Stimulated activated CD4-positive, alpha-beta T cell treated with anti-CD3 and anti-CD28 coated beads, Interleukin-1b, Interleukin-23, amount 100 ng/mL, for 48 hours (primary cell): Measurements from ENCODE around the gene COL4A2.
"Not testable (repeated sequence)": the region's sequence is repeated elsewhere in the genome, so short reads cannot be mapped to it uniquely, and the experiment has no call there.

Experiments
- DNase-seq: peaks from one replicate; pipeline ENCODE4 v3.0.0-alpha.2; 2020

The COL4A2 gene

GRCh38 chr13:110523838-110524540 is 216.9 kb downstream of the COL4A2 start:
- no peak for DNase-seq

DNA sequence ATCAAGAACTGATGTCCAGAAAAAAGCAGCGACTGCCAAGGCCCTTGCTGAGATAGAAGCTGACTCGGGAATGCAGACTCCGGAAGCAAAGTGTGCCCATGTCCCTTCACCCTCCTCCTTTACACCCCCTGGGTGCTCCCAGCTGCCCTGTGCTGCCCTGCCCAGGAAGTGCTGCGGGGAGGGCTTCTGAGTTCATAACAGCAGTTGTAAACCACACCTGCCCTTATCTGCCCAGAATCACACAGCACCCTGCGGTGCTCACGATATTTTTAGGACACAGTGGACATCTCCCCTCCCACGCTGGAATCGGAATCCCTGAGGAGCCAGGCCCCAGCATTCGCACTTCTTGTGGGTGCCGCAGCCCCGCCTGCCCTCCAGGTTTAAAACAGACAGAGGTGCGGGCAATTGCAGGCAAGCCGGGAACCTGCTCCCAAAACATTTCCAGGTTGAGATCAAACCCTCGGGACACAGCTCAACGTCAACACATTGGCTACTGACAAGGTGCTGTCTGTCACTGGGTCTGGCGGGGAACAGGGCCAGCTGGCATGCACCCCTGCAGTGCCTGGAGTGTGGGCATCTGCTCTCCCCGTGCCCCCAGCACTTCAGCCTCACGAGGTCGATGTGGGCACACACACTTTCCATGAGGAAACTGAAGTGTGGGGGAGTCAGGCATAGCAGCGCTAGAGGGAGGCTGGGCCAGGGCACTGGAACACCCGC is 217.6 kb downstream of the COL4A2 start:
- DNase-seq, result no peak

GRCh38 chr13:110525328-110526319 is 218.5 kb downstream of the COL4A2 start:
- DNase-seq, result no peak

DNA sequence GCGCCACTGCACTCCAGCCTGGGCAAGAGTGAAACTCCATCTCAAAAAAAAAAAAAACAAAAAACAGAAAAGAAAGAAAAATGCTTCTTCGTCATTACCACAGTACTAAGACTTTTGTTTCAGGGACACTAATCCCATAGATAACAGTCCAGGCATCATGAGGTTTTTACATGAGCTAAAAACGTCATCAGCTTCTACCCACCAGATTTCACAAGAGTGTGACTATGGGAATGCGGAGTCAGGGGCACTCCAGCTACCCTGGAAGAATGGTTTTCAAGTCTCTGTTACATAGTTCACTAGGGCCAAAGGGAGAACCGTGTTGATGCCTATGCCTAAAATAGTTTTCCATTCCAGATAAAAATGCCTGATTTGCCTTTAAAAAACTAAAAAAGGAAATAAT is 221.3 kb downstream of the COL4A2 start:
- no peak for DNase-seq

DNA sequence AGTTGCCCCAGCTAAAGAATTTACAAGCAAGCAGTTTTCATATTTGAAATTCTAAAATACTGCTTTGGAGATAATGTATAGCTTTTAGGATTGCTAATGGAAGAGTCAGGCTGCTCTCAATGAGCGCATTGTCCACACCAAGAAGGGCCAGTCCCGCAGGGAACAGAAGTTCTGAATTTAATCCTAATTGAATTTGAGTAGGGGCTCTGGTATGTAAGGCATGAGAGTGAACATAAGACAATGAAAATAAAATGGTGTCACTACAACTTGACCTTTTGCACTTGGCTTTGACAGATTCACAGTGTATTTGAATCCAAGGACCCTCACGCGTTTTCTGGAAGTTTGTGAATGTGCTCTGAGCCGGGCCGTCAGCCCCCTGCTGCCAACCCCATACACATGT is 221.8 kb downstream of the COL4A2 start:
- no peak for DNase-seq

- no peak for DNase-seq
Measured at GRCh38 chr13:110529522-110530311, 222.6 kb downstream of the COL4A2 start.

- no peak for DNase-seq
Measured at GRCh38 chr13:110531100-110531499, 224.0 kb downstream of the COL4A2 start.

DNA sequence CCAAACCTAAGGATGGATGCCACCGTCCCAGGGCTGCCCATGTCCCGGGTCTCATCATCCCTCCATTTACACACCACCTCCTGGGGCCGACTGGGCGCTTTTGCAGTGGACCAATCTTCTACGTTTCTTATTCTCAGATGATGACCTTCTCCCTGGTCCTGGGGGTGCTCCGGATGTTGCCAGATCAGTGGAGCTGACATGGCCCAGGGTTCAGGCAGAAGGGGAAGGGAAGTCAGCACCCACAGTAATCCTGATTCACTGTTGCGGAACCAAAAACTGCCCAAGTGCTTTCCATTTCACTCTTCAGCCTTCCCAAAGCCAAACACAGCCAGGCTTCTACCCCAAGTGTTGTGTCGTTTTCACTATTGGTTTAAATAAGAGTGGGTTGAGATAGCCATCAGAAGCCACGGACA is 224.6 kb downstream of the COL4A2 start:
- no peak for DNase-seq

GRCh38 chr13:110532258-110532657 is 225.2 kb downstream of the COL4A2 start:
- DNase-seq, result not testable (repeated sequence)

DNA sequence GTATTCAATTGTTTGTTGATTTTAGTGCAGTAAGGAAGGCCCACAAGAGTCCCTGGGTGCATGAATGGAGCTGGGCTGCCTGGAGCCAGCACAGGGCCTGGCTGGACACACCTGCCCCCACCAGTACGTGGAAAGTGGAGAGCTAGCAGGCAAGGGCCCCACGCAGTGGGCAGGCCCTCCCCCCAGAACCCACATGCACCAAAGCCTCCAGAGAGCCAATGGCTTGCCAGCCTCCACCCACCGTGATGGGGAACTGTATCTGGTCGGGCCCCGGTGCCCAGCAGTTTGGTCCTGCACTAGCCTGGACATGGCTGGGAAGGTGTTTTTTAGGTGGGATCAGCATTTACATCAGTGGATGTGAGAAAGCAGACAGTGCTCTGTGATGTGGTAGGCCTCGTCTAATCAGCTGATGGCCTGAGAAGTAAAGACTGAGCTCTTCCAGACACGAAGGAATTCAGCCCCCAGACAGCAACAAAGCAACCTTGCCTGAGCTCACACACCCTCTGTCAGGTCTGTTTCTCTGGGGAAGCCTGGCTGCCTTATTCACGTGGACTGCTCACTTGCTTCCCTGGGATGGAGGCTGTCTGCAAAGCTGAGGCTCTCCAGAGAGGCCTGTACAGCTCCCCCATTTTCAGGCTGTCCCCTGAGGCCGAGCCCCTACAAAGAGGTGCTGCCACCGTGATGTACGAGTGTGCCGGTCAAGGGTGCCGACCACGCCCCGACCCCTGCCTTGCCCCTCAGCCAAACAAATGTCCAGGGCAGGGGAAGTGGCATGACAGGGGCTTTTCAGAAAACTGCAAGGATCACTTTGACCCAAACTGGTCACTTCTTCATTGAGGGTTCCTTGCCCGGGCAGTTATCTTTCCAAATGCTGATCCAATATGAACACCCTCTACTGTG is 226.9 kb downstream of the COL4A2 start:
- no peak for DNase-seq

DNA sequence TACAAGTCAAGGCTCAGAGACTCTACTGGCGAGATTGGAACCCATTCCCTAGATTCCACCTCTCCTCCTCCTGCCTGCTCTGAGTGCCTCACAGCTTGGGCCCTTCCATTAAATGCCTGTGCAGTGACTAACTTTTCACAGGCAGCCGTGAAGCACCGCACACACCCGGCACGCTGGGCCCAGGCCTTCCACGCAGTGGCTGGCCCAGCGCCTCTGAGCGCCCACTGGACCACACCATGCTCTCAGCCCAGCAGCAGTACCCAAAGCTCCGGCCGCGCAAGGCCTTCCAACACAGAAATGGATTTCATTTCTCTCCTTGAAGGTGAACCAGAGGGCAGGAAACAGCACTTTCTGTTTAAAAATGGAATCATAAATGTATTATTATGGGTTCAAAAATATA is 228.4 kb downstream of the COL4A2 start:
- DNase-seq, result no peak

DNA sequence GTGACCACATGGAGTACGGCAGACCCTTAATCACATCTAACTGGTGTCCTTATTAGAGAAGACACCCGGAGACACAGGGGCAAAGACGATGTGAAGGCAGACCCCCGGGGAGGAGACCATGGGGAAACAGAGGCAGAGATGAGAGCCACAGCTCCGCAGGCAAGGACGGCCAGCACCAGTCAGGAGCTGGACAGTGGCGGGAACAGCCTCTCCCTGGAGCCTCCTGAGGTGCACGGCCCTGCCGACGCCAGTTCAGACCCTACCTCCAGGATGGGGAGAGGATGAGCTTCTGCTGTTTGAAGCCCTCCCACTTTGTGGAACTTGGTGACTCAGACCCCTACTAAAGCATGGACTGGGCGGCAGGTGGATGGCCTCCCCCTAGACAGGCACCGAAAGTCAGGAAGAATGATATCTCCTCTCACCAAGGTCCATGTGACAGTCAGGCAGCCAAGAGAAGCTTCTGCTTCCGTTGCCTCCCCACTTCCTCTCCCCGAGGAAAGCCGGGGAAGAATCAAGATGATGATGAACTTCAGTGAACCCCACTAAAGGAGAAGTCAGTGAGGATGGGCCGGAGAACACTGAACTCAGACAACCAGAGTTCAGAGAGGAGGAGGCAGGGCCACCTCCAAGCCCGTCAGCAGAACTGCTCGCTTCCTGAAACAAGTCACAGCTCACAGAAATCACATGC is 229.1 kb downstream of the COL4A2 start:
- no peak for DNase-seq

DNA sequence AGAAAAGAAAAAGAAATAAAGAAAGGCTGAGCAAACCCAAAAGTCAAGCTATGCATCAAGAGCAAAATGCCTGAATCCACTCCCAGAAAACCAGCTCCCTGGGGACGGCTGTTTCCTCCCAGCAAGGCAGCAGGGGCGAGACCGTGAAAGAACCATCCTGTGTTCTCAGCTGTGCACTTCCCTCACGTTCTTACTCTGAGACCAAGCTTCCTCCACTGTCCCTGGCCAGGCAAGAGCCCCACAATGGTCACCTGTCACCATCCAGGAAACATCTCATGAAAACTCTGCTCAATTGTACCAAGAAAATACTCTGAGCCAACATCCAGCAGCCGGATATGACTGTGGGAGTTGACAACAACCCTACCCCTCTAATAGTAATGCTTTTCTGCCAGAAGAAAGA is 231.5 kb downstream of the COL4A2 start:
- no peak for DNase-seq

DNA sequence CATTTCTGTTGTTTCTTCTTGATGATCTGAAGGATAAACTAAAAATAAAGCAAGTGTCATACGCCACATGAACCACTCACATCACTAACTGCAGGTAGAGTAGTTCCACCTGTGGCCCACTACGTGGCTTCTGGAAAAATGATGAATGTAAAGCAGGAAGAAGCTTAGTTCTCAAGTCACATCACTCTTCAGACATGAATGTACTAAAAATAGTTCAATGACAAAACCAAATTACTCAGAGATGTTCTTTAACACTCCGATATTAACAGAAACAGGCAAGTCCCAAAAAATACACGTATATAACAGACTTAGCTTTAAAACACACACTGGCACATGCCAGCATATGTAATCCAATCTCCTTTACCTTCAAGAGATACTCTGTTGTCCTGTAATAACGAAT is 232.8 kb downstream of the COL4A2 start:
- DNase-seq, result no peak

GRCh38 chr13:110540871-110541525 is 233.9 kb downstream of the COL4A2 start:
- DNase-seq, result no peak

DNA sequence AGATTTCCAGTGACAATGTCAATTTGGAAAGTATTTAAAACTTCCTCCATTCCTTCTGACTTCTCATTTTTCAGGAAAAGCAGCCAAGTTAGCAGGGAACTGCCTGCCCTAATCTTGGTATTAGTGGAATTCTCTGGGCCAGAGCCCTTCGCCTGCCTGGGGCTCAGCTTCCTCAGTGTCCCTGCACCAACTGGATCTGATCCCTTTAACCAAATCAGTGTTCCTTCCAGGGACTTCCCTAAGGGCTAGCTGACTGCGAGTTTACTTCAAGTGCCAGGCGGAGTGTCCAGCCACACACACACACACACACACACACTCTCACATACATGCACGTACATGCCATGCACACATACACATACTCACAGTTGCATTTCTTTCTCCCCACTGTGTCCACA is 234.4 kb downstream of the COL4A2 start:
- DNase-seq, result no peak

GRCh38 chr13:110542169-110542796 is 235.2 kb downstream of the COL4A2 start:
- DNase-seq, result no peak

- no peak for DNase-seq
Measured at GRCh38 chr13:110546378-110546777, 239.3 kb downstream of the COL4A2 start.

DNA sequence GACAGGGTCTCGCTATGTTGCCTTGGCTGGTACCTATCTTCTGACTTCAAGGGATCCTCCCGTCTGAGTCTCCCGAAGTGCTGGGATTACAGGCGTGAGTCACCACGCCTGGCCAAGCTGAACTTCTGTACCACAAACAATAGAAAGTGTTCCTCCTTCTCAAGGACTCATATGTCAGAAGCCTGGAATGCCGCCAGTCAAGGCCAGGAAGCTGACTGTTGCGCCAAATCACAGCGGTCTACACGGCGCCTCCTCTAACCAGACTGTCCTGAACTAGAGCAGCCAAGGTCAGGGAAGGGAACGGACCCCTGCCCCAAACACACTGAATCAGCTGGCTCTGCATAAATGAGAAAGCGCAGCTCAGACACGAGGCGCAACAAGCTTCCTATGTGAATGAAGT is 239.8 kb downstream of the COL4A2 start:
- DNase-seq, result no peak
